Islet precursor cell (in vitro differentiated cells): ENCODE data around the gene SLC25A29.
"Not testable (repeated sequence)": the region's sequence is repeated elsewhere in the genome, so short reads cannot be mapped to it uniquely, and the experiment has no call there.

ENCODE experiments used
- DNase-seq: peaks from one replicate; pipeline ENCODE4 v3.0.0-alpha.2; 2018

SLC25A29 gene

DNA sequence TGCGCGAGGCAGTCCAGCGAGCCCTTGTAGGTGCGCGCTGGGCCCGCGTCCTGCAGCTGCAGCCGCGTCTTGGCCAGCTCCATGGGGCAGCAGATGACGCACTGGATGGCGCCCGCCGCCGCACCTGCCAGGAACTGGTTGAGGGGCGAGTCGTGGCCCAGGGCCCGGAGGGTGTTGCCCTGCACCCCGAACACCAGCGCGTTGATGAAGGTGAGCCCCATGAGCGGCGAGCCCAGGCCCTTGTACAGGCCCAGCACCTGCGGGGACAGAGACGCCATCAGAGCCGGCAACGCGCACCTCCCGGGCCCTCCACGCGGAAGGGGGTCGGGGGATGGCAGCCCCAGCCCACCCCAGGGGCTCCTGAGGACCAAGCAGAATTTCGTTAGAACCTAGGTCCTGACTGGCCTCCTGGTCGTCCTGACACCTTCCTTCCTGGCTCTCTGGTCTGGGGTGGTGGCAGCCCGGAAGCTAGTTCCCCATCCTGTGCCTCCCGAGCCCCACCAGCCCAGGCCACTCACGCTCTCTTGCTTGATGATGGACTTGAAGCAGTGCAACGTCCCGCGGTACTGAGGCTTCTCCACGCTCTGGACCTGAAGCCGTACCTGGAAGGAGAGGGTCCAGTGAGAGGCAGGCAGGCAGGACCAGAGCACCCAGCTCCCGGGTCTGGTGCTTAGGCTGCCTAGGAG is 13.3 kb downstream of the SLC25A29 start:
- DNase-seq = no peak

- peak; percentile 50 for DNase-seq
Observed at GRCh38 chr14:100292301-100292775, 13.9 kb downstream of the SLC25A29 start.

- no peak for DNase-seq
Observed at GRCh38 chr14:100291305-100292075, 14.8 kb downstream of the SLC25A29 start.

DNA sequence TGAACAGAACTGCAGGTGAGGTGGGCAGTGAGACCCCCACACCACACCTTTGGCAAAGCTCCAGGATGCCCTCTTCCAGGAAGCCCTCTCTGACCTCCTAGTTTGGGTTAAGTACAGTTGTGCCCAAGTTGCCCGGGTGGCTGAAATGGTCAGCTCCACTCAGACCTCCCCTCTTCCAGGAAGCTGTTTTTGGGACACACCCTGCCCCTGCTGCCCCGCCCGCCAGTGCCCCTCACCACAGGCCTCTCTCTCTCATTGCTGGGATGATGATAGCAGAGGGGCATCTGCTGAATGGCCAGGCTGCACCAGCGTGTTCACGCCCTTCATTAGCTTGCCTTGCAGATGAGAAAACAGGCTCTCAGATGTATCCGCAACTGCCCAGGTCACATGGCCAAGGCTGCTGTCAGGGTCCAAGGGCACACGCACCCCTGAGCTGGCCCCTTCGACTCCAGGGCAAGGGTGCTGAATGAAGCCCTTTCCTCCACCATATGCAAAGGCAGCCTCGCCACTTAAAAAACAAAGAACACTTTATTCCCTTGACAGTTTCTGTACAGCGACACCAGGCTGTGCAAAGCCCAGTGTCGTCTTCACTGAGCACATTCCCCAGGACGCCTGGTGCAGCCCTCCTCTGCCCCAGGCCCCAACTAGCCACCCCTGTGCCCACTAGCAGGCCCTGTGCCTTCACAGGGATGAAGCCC is 15.5 kb downstream of the SLC25A29 start:
- DNase-seq = peak; percentile 49

GRCh38 chr14:100289916-100290606 is 16.2 kb downstream of the SLC25A29 start:
- peak; percentile 55 for DNase-seq

GRCh38 chr14:100288382-100289185 is 17.7 kb downstream of the SLC25A29 start:
- peak; percentile 32 for DNase-seq

DNA sequence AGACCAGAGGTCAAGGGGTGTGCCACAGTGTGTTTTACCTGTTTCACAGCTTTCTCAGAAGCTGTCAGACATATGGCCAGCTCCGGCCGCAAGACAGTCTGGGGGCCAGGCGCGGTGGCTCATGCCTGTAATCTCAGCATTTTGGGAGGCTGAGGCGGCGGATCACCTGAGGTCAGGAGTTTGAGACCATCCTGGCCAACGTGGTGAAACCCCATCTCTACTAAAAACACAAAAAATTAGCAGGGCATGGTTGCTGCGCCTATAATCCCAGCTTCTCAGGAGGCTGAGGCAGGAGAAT is 18.3 kb downstream of the SLC25A29 start:
- DNase-seq = not testable (repeated sequence)

DNA sequence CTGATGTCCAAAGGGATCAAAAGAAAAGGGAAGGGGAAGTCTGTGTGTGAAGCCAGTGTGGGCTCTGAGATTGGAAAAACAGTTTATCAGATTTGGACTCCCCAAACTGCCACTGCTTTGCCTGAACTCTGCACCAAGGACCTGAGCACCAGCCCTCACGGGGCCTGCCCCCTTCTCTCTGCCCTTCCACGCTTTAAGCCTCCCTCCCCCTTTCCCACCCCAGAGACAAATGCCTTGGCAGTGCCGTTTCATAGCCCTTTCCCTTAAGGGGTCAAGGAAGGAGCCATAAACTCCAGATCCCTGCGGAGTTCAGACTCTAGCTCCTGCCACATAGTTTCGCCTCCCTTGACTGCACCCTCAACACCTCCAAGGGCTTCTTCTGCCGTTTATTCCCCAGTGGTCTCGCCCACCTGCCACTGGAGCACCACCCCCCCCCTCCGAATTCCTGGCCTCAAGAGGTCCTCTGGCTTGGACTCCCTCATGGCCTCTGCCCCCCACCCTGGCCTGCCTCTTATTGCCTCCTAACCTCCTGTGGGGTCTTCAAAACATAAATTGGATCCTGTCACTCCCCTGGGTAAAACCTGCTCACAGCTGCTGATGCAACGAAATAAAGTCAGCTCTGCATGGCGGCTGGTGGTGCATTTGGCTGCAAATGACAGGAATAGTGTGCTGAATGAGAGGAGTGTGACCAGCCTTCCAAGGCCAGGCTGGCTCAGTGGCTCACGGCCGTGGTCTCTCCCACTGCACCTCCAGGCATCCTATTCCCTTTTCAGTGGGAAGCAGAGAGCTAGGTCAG is 18.8 kb downstream of the SLC25A29 start:
- peak; percentile 58 for DNase-seq

GRCh38 chr14:100286484-100287191 is 19.6 kb downstream of the SLC25A29 start:
- DNase-seq = peak; percentile 44

- DNase-seq = no peak
Observed at GRCh38 chr14:100285913-100286400, 20.3 kb downstream of the SLC25A29 start.

GRCh38 chr14:100285021-100285912 is 21.0 kb downstream of the SLC25A29 start:
- DNase-seq = peak; percentile 83

DNA sequence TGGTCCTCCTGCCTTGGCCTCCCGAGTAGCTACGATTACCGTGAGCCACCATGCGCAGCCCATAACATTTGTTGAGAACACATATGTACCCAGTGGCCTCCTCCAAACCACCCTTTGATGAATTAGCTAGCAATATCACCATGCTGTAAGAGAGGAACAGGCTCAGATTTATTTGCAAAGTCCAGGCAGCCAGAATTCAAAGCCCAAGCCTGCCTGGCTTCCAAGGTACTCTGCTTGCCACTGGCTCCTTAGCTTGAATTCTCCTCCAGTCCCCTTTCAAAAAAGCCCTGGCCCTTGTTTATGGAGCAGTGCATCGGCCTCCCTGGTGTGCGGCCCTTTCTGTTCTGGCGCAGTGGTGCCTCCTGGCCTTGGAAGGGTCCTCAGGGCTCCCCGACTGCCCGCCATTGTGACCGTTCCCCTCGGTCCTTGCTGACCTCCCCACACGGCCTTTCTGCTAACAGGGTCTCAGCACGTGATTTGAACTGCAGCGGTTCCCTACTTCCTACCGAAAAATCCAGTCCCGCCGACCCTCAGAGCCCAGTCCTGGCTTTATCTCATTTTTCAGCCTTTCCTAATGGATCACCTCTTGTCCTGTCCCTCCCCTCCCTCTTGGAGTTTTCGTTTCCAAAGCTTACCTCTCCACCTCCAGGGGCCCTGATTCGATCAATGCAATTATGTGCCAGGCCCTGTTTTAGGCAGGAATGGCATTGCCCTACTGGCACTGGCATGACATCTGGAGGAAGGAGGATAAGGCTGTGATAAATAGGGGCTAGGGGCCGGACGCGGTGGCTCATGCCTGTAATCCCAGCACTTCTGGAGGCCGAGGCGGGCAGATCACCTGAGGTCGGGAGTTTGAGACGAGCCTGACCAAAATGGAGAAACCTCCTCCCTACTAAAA is 22.0 kb downstream of the SLC25A29 start:
- peak; percentile 49 for DNase-seq

- DNase-seq = not testable (repeated sequence)
Observed at GRCh38 chr14:100283436-100283835, 22.8 kb downstream of the SLC25A29 start.

DNA sequence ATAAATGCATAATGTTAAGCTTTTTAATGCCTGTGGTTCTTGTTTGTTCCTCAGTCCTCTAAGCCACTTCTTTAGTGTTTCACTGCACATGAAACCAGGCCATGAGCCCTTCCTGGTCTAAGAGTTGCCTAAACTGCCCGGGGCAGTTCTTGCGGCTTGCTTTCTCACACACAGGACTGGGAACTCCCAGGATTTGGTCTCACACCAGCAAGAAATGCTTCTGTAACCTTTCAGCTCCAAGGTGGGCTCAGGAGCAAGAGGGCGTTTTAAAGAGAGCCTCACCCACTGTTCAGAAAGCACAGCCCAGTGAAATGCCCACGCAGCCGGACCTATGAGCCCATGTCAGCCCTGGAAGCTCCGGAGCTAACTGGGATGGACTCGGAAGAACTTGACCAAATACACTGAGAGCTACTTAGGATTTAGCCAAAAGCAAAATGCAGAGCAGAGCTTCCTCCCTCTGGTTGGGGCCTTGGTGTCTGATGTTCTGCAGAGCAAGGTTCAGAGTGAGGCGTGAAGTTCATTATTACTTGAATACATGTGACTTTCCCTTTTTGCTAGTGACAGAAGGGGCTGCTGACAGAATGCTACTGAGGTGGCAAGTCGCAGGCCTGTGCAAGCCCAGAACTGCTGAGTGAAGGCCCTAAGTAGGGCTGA is 23.4 kb downstream of the SLC25A29 start:
- peak; percentile 78 for DNase-seq

DNA sequence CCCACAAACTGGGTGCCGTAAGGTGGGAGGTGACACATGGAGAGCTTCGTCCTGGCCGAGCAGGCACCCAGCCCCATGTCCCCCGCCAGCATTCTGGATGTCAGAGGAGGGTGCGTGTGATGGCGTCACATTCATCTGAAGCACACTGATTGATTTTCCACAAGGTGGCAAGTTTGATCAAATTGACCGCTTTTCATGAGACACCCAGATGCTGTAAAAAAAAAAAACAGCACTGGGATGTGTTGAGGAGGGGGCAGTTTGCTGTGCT is 24.2 kb downstream of the SLC25A29 start:
- no peak for DNase-seq

DNA sequence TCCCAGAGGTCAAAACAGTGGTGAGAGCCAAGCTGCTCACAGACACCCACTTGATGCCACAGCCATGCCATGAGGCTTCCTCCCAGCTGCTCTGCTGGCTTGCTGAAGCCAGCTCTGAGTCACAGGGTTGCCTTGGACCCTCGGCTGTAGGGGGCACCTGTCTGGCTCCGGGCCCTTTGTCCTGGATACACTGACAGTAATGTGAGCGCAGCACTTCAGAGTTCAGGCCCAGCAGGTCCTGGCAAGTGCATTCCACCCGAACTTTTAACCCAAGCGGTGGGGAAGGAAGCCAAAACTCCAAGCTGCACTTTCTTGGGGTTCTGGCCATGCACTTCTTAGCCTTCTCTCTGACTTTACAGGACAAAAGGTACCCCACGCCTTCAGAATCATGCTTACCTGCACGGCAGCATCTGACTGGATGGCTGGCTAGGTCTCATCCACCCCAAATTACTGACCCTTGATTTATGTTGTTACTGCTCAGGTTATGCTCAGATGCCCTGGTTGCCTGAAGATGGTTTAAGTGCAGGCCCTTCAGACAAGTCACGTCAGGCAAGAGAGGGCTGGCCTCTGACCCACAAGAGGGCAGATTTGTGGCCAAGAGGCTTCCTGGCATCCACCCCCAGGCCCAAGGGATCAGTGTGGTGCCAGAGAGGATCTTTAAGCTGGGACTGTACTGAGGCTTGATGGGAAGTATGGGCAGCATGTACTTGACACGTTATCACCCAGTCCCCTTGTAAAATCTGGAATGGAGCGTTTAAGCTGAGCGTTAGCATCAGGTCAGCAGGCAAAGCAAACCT is 24.8 kb downstream of the SLC25A29 start:
- peak; percentile 64 for DNase-seq

DNA sequence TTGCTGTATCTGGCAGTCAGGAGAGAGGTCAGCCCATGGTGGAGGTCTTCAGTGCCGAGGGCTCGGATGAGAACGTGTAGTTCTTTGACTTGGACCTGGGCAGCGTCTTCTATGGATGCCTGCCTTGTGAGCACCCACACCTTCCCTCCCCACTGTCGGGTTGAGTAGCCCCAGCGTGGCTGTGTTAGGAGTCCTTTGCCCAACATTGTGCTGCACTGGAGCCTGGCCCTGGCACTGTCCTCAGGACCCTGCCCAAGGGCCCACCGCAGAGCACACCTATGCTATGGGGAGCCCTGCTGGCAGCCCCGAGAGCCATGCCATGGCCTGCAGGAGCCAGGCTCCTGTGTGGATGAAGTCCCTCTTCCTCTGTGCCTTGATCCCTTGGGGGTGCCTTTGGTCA is 26.7 kb downstream of the SLC25A29 start:
- no peak for DNase-seq
